ENCODE measurements around the gene NXN.
"Not testable (repeated sequence)": the region's sequence is repeated elsewhere in the genome, so short reads cannot be mapped to it uniquely, and the experiment has no call there.

The NXN gene

DNA sequence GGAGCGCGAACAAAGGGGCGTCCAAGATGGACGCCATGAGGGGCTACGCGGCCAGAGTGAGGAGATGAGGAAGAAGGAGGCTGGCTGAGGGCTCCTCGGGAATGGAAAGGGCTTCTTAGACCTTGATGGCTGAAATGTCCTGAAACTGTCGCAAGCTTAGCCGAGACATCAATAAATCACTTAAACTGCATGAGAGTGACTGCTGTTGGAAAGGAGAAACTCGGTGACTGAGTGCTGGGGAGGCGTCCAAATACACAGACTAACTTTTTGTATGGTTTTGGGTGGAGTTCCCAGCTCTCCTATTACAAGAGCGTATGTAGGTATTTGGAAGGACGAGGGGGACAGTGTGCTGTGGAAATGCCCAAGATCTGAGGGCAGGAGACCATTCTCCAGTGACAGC lies 226.2 kb downstream of the NXN start:
- DNase-seq: no peak

DNA sequence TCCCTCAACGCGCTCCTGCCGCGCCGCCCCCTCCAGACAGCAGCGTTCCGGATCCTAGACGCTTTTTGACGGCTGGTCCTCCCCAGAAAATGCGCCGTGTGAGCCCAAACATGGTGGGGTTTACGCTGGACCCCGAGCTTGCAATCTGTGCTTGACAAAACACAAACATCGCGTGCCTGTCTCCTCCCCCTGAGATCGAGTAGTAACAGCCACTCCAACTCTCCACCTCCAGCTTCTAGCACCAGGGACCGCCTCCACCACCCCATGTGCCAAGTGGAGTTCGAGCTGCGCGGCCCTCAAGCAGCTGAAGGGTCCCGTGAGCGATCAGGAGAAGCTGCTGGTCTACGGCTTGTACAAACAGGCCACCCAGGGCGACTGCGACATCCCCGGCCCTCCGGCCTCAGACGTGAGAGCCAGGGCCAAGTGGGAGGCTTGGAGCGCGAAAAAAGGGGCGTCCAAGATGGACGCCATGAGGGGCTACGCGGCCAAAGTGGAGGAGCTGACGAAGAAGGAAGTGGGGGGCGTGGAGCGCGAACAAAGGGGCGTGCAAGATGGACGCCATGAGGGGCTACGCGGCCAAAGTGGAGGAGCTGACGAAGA lies 226.9 kb downstream of the NXN start:
- DNase-seq: no peak

DNA sequence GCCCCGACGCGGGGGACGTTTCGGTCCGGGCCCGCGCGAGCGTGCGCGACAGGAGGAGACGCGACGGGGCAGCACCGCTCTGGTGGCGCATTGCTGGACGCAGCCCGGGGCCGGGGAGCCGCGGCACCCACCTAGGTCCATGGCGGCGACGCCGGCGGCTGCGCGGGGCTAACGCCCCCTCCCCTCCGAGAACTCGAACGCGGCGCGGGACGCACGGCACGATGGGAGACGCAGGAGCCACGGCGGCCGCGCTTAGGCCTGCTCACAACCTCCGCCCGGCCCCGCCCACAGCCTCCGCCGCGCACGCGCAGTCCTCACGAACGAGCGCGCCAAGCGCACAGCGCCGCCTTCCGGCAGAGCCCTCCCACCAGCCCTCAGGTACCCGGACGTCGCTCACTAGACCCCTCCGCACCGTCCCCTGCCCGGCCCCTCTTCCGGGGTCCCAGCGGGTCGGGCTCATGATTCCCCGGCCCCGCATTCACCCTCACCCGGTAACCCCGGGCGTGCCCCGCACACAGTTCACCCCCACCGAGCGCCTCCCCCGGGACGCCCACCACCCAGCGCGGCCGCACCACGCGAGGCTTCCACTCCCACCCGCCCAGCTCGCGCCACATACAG lies 227.5 kb downstream of the NXN start, which contains the start of gene GEMIN4:
TSS of gene GEMIN4 (minus strand) at position 263 of the 618 bp plus-strand sequence. CDS start at position 141, 122 bp downstream.
- peak; percentile 95 for DNase-seq

- DNase-seq: peak; percentile 41
Measured at GRCh38 chr17:751269-752001, 228.1 kb downstream of the NXN start.

- no peak for DNase-seq
Measured at GRCh38 chr17:750431-751037, 229.0 kb downstream of the NXN start.

- not testable (repeated sequence) for DNase-seq
Measured at GRCh38 chr17:749359-749758, 230.2 kb downstream of the NXN start.

Data from activated gamma-delta T cell (primary cell).